ENCODE data around the gene TWF2. TPM values are rescaled to one million over a fixed set of nuclear protein-coding genes. Genes with fewer than 3 reads are reported as not detected.

Gene TWF2
- polyA plus RNA-seq, 1 donor, result 19.9 TPM

DNA sequence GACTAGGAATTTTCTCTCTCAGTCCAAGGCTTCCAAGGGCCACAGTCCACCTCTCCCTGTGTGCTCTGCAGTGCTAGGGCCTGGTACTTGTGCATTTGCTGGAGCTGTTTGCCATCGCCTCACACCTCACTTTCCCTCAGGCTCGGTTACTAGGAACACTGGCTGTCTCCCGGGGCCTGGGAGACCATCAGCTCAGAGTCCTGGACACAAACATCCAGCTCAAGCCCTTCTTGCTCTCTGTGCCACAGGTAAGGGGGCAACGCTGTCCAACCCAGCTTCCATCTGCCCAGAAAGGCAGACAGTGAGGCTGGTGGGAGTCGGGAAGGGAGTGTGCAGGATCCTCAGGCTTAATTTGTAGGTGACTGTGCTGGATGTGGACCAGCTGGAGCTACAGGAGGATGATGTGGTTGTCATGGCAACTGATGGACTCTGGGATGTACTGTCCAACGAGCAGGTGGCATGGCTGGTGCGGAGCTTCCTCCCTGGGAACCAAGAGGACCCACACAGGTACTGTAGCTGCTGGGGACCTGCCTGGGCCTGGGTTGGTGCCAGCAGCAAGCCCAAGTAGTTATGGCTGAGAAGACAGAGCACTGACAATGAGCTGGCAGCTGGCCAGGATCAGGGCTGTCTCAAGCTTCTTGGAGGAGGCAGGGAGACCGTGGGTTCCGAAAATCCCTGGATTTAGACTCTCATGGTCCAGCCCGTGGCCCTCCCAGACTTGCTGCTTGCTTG is 10.0 kb upstream of the TWF2 start:
- no peak for DNase-seq

GRCh38 chr3:52248165-52248541 is 9.2 kb upstream of the TWF2 start:
- DNase-seq, result no peak
- H3K4me1 ChIP-seq (ENCODE audit: control insufficient read depth, insufficient read depth, low read length), result peaks cover 10% of the 10 kb centered on the region
- H3K36me3 ChIP-seq (ENCODE audit: control insufficient read depth, insufficient read depth, low read length), result peaks cover 36% of the 10 kb centered on the region
- no CpG with 5 or more reads among the region's 10 CpGs for WGBS (ENCODE audit: insufficient coverage, low lambda C conversion rate)
- H3K27ac ChIP-seq (ENCODE audit: low read length), result no peak overlapping the region
- peaks cover 6% of the 10 kb centered on the region for H3K27me3 ChIP-seq (ENCODE audit: control insufficient read depth, insufficient read depth, low read length)
- no peaks in the 10 kb centered on the region for H3K9me3 ChIP-seq (ENCODE audit: control insufficient read depth, low read depth, low read length)
- no peak overlapping the region for H3K4me3 ChIP-seq (ENCODE audit: low read length)

More for the DNA sequence above, 10.0 kb upstream of the TWF2 start:
- no peak overlapping the region for H3K4me3 ChIP-seq (ENCODE audit: low read length)
- no peak overlapping the region for H3K27ac ChIP-seq (ENCODE audit: low read length)
- WGBS (ENCODE audit: insufficient coverage, low lambda C conversion rate), result no CpG with 5 or more reads among the region's 10 CpGs
- peaks cover 4% of the 10 kb centered on the region for H3K27me3 ChIP-seq (ENCODE audit: control insufficient read depth, insufficient read depth, low read length)
- H3K36me3 ChIP-seq (ENCODE audit: control insufficient read depth, insufficient read depth, low read length), result peaks cover 44% of the 10 kb centered on the region
- H3K9me3 ChIP-seq (ENCODE audit: control insufficient read depth, low read depth, low read length), result no peaks in the 10 kb centered on the region
- peaks cover 10% of the 10 kb centered on the region for H3K4me1 ChIP-seq (ENCODE audit: control insufficient read depth, insufficient read depth, low read length)

GRCh38 chr3:52247409-52248164 is 8.6 kb upstream of the TWF2 start:
- Histone ChIP-seq H3K27ac (ENCODE audit: low read length) (no peak overlapping the region), H3K4me1 (ENCODE audit: control insufficient read depth, insufficient read depth, low read length) (peaks cover 10% of the 10 kb centered on the region), H3K4me3 (ENCODE audit: low read length) (no peak overlapping the region), H3K27me3 (ENCODE audit: control insufficient read depth, insufficient read depth, low read length) (peaks cover 6% of the 10 kb centered on the region), H3K36me3 (ENCODE audit: control insufficient read depth, insufficient read depth, low read length) (peaks cover 33% of the 10 kb centered on the region), H3K9me3 (ENCODE audit: control insufficient read depth, low read depth, low read length) (no peaks in the 10 kb centered on the region)
- no peak for DNase-seq
- WGBS (ENCODE audit: insufficient coverage, low lambda C conversion rate), result no CpG with 5 or more reads among the region's 7 CpGs

DNA sequence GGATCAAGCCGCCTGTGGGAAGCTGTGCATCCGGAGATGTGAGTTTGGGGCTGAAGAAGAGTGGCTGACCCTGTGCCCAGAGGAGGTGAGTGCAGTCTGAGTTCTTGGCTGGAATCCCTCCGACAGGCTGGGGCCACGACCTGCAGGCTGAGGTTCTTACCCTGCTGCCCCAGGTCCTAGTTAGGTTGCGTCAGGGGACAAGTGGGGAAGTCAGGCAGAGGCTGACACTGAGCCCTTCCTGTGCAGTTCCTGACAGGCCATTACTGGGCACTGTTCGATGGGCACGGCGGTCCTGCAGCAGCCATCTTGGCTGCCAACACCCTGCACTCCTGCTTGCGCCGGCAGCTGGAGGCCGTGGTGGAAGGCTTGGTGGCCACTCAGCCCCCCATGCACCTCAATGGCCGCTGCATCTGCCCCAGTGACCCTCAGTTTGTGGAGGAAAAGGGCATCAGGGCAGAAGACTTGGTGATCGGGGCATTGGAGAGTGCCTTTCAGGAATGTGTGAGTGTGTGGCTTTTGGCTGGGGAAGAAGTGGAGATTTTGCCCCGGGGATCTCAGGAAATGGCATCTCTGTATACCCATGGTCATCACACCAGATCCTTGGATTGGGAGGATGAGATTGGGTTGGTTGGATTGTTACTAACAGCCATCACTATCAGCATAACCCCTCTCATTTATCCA is 7.9 kb upstream of the TWF2 start:
- Histone ChIP-seq H3K4me3 (ENCODE audit: low read length) (no peak overlapping the region), H3K27me3 (ENCODE audit: control insufficient read depth, insufficient read depth, low read length) (peaks cover 6% of the 10 kb centered on the region), H3K4me1 (ENCODE audit: control insufficient read depth, insufficient read depth, low read length) (peaks cover 10% of the 10 kb centered on the region), H3K27ac (ENCODE audit: low read length) (no peak overlapping the region), H3K36me3 (ENCODE audit: control insufficient read depth, insufficient read depth, low read length) (peaks cover 27% of the 10 kb centered on the region), H3K9me3 (ENCODE audit: control insufficient read depth, low read depth, low read length) (no peaks in the 10 kb centered on the region)
- WGBS (ENCODE audit: insufficient coverage, low lambda C conversion rate), result no CpG with 5 or more reads among the region's 14 CpGs
- no peak for DNase-seq

- no peak overlapping the region for H3K27ac ChIP-seq (ENCODE audit: low read length)
- H3K4me1 ChIP-seq (ENCODE audit: control insufficient read depth, insufficient read depth, low read length), result peaks cover 10% of the 10 kb centered on the region
- peaks cover 6% of the 10 kb centered on the region for H3K27me3 ChIP-seq (ENCODE audit: control insufficient read depth, insufficient read depth, low read length)
- H3K36me3 ChIP-seq (ENCODE audit: control insufficient read depth, insufficient read depth, low read length), result peaks cover 24% of the 10 kb centered on the region
- peak overlapping the region; percentile 31 for H3K4me3 ChIP-seq (ENCODE audit: low read length)
- DNase-seq, result no peak
- WGBS (ENCODE audit: insufficient coverage, low lambda C conversion rate), result no CpG with 5 or more reads among the region's 8 CpGs
- H3K9me3 ChIP-seq (ENCODE audit: control insufficient read depth, low read depth, low read length), result no peaks in the 10 kb centered on the region
Measured at GRCh38 chr3:52246264-52246620, 7.3 kb upstream of the TWF2 start.

DNA sequence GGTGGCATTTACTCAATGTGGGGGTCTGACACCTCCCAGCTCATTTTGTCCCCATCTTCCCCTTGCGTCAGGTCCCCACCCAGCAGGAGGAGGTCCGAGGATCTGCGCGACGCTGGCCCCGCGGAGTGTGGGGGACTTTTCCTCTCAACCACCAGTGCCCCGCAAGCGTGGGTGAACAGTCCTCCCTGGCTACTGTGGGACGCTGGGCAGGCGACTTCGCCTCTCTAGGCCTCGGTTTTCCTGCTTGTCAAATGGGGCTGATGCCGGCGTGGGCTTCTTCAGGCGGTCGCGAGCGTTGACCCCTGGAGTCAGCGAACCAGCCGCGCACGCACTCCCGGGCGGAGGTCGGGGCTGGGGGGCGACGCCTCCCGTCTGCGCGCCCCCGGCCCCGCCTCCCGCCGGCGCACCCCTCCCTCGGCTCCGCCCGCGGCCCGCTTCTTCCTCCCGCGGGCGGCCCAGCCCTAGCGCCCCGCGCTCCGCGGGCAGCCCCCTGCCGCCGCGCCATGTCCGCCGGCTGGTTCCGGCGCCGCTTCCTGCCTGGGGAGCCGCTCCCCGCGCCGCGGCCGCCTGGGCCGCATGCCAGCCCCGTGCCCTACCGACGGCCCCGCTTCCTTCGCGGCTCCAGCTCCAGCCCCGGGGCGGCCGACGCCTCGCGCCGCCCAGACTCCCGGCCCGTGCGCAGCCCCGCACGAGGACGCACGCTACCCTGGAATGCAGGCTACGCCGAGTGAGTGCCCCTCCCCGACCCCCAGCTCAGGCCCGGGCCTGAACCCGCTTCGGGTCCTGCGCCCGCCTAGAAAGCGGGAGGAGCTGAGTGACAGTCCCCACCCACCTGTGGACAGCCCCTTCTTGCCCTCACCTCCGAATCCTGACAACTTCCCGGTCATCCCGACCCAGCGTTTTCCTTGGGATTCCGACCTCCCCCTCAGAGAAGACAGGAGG is 6.6 kb upstream of the TWF2 start, which contains the start of gene PPM1M:
TSS of gene PPM1M (plus strand) at position 438 of the 942 bp plus-strand sequence. CDS start at position 504, 66 bp downstream.
- H3K27me3 ChIP-seq (ENCODE audit: control insufficient read depth, insufficient read depth, low read length), result peaks cover 6% of the 10 kb centered on the region
- H3K4me3 ChIP-seq (ENCODE audit: low read length), result peak within 1 kb of the TSS; percentile 50
- whole genome bisulfite sequencing (ENCODE audit: insufficient coverage, low lambda C conversion rate), result no CpG with 5 or more reads among the region's 98 CpGs
- H3K36me3 ChIP-seq (ENCODE audit: control insufficient read depth, insufficient read depth, low read length), result peaks cover 18% of the 10 kb centered on the region
- peak; percentile 48 to 72 for DNase-seq
- H3K4me1 ChIP-seq (ENCODE audit: control insufficient read depth, insufficient read depth, low read length), result peaks cover 10% of the 10 kb centered on the region
- H3K27ac ChIP-seq (ENCODE audit: low read length), result no peak within 1 kb of the TSS
- no peaks in the 10 kb centered on the region for H3K9me3 ChIP-seq (ENCODE audit: control insufficient read depth, low read depth, low read length)

GRCh38 chr3:52243791-52244628 is 5.1 kb upstream of the TWF2 start:
- Histone ChIP-seq H3K4me3 (ENCODE audit: low read length) (no peak overlapping the region), H3K27ac (ENCODE audit: low read length) (no peak overlapping the region)
- no CpG with 5 or more reads among the region's 9 CpGs for WGBS (ENCODE audit: insufficient coverage, low lambda C conversion rate)

DNA sequence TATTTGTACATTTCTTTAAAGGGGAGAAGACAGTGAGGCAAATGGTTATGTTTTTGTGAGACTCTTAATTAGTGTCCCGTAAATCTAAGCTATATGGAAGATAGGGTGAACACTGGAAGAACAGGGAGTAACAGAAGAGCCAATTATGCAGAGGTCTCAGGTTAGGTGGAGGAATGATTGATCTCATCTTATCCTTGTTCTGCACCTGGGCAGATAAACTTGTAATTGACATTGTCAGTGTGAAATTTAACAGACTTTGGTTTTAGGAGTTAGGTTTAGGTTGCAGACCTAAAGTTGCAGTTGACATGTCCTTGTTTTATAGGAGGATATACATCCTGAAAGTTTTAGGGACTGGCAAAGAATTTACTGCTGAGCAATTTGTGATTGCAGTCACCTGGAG is 3.1 kb upstream of the TWF2 start:
- Histone ChIP-seq H3K9me3 (ENCODE audit: control insufficient read depth, low read depth, low read length) (no peaks in the 10 kb centered on the region), H3K36me3 (ENCODE audit: control insufficient read depth, insufficient read depth, low read length) (no peaks in the 10 kb centered on the region), H3K4me3 (ENCODE audit: low read length) (no peak overlapping the region), H3K27ac (ENCODE audit: low read length) (no peak overlapping the region), H3K4me1 (ENCODE audit: control insufficient read depth, insufficient read depth, low read length) (peaks cover 25% of the 10 kb centered on the region), H3K27me3 (ENCODE audit: control insufficient read depth, insufficient read depth, low read length) (peaks cover 6% of the 10 kb centered on the region)
- DNase-seq, result no peak
- WGBS (ENCODE audit: insufficient coverage, low lambda C conversion rate), result no CpG with 5 or more reads among the region's 1 CpG

More at GRCh38 chr3:52243791-52244628, 5.1 kb upstream of the TWF2 start:
- Histone ChIP-seq H3K9me3 (ENCODE audit: control insufficient read depth, low read depth, low read length) (no peaks in the 10 kb centered on the region), H3K4me1 (ENCODE audit: control insufficient read depth, insufficient read depth, low read length) (peaks cover 10% of the 10 kb centered on the region), H3K27me3 (ENCODE audit: control insufficient read depth, insufficient read depth, low read length) (peaks cover 6% of the 10 kb centered on the region), H3K36me3 (ENCODE audit: control insufficient read depth, insufficient read depth, low read length) (peaks cover 4% of the 10 kb centered on the region)
- DNase-seq, result no peak

DNA sequence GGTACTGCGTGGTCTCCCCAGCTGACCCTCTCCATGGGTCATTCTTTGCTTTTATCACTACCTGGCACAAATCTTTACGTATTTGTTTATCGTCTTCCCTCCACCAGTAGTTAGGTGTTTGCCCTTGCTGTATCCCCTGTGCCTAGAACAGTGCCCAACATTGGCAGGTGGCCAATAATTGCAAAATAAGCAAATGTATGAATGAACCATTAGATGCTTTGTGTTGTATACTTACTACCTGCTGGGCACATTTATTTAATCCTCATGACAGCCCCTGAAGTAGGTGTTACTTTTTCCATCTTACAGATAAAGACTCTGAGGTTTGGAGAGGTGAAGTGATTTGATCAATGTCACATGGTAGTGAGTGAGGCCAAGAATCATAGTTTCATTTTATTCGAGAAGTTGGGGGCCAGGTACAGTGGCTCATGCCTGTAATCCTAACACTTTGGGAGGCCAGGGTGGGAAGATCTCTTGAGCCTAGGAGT is 2.0 kb upstream of the TWF2 start:
- no peak overlapping the region for H3K4me3 ChIP-seq (ENCODE audit: low read length)
- DNase-seq, result no peak
- peaks cover 6% of the 10 kb centered on the region for H3K27me3 ChIP-seq (ENCODE audit: control insufficient read depth, insufficient read depth, low read length)
- H3K4me1 ChIP-seq (ENCODE audit: control insufficient read depth, insufficient read depth, low read length), result peaks cover 21% of the 10 kb centered on the region
- no peaks in the 10 kb centered on the region for H3K36me3 ChIP-seq (ENCODE audit: control insufficient read depth, insufficient read depth, low read length)
- no peak overlapping the region for H3K27ac ChIP-seq (ENCODE audit: low read length)
- H3K9me3 ChIP-seq (ENCODE audit: control insufficient read depth, low read depth, low read length), result no peaks in the 10 kb centered on the region
- no CpG with 5 or more reads among the region's 4 CpGs for WGBS (ENCODE audit: insufficient coverage, low lambda C conversion rate)
